ENCODE results near the gene SPON2. TPM values are rescaled to one million over a fixed set of nuclear protein-coding genes. Genes with fewer than 3 reads are reported as not detected.

SPON2 gene
- total RNA-seq, 1 experiment from 2014 or later: 6.6 TPM

GRCh38 chr4:1216076-1216614 lies 43.8 kb upstream of the SPON2 start (continued):
- TF ChIP-seq NFE2L1 (CRISPR knock-in tag; IDR thresholded peaks at IDR 0.05) (no peak), CREM (CRISPR knock-in tag; IDR thresholded peaks at IDR 0.05) (no peak), ZBTB21 (CRISPR knock-in tag; IDR thresholded peaks at IDR 0.05; ENCODE audit: borderline replicate concordance) (no peak), USF1 (CRISPR knock-in tag; IDR thresholded peaks at IDR 0.05) (no peak), ZNF138 (CRISPR knock-in tag; conservative IDR thresholded peaks at IDR 0.05) (no peak), CREB1 (CRISPR knock-in tag; IDR thresholded peaks at IDR 0.05) (no peak), ATF3 (CRISPR knock-in tag; conservative IDR thresholded peaks at IDR 0.05) (no peak), TEAD1 (CRISPR knock-in tag; IDR thresholded peaks at IDR 0.05) (no peak)
- TF ChIP-seq, protein P1, sequence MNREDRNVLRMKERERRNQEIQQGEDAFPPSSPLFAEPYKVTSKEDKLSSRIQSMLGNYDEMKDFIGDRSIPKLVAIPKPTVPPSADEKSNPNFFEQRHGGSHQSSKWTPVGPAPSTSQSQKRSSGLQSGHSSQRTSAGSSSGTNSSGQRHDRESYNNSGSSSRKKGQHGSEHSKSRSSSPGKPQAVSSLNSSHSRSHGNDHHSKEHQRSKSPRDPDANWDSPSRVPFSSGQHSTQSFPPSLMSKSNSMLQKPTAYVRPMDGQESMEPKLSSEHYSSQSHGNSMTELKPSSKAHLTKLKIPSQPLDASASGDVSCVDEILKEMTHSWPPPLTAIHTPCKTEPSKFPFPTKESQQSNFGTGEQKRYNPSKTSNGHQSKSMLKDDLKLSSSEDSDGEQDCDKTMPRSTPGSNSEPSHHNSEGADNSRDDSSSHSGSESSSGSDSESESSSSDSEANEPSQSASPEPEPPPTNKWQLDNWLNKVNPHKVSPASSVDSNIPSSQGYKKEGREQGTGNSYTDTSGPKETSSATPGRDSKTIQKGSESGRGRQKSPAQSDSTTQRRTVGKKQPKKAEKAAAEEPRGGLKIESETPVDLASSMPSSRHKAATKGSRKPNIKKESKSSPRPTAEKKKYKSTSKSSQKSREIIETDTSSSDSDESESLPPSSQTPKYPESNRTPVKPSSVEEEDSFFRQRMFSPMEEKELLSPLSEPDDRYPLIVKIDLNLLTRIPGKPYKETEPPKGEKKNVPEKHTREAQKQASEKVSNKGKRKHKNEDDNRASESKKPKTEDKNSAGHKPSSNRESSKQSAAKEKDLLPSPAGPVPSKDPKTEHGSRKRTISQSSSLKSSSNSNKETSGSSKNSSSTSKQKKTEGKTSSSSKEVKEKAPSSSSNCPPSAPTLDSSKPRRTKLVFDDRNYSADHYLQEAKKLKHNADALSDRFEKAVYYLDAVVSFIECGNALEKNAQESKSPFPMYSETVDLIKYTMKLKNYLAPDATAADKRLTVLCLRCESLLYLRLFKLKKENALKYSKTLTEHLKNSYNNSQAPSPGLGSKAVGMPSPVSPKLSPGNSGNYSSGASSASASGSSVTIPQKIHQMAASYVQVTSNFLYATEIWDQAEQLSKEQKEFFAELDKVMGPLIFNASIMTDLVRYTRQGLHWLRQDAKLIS (CRISPR knock-in tag; IDR thresholded peaks at IDR 0.05; ENCODE audit: borderline replicate concordance): no peak
- TF ChIP-seq, protein P2, sequence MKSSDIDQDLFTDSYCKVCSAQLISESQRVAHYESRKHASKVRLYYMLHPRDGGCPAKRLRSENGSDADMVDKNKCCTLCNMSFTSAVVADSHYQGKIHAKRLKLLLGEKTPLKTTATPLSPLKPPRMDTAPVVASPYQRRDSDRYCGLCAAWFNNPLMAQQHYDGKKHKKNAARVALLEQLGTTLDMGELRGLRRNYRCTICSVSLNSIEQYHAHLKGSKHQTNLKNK (CRISPR knock-in tag; IDR thresholded peaks at IDR 0.05): no peak
- TF ChIP-seq, protein P3, sequence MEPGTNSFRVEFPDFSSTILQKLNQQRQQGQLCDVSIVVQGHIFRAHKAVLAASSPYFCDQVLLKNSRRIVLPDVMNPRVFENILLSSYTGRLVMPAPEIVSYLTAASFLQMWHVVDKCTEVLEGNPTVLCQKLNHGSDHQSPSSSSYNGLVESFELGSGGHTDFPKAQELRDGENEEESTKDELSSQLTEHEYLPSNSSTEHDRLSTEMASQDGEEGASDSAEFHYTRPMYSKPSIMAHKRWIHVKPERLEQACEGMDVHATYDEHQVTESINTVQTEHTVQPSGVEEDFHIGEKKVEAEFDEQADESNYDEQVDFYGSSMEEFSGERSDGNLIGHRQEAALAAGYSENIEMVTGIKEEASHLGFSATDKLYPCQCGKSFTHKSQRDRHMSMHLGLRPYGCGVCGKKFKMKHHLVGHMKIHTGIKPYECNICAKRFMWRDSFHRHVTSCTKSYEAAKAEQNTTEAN (CRISPR knock-in tag; IDR thresholded peaks at IDR 0.05): no peak

GRCh38 chr4:1215141-1216075 lies 43.0 kb upstream of the SPON2 start:
- no peaks in the 10 kb centered on the region for H3K27me3 Mint-ChIP-seq (ENCODE audit: low read depth)
- peaks cover 21% of the 10 kb centered on the region for H3K36me3 Mint-ChIP-seq
- no peak for ATAC-seq
- no peak overlapping the region for H3K4me3 Mint-ChIP-seq
- no peaks in the 10 kb centered on the region for H3K4me1 Mint-ChIP-seq
- ChIA-PET CTCF (no interaction called here), POLR2A (no interaction called here)
- H3K27ac Mint-ChIP-seq: no peak overlapping the region
- no peak for DNase-seq (ENCODE audit: low spot score)
- no peaks in the 10 kb centered on the region for H3K9me3 Mint-ChIP-seq
- no peak for TF ChIP-seq RELA (CRISPR knock-in tag; IDR thresholded peaks at IDR 0.05; ENCODE audit: borderline replicate concordance)
- TF ChIP-seq EMX1 (CRISPR knock-in tag; IDR thresholded peaks at IDR 0.05): no peak
- TF ChIP-seq JUN (CRISPR knock-in tag; IDR thresholded peaks at IDR 0.05): no peak
- TF ChIP-seq, protein P4, sequence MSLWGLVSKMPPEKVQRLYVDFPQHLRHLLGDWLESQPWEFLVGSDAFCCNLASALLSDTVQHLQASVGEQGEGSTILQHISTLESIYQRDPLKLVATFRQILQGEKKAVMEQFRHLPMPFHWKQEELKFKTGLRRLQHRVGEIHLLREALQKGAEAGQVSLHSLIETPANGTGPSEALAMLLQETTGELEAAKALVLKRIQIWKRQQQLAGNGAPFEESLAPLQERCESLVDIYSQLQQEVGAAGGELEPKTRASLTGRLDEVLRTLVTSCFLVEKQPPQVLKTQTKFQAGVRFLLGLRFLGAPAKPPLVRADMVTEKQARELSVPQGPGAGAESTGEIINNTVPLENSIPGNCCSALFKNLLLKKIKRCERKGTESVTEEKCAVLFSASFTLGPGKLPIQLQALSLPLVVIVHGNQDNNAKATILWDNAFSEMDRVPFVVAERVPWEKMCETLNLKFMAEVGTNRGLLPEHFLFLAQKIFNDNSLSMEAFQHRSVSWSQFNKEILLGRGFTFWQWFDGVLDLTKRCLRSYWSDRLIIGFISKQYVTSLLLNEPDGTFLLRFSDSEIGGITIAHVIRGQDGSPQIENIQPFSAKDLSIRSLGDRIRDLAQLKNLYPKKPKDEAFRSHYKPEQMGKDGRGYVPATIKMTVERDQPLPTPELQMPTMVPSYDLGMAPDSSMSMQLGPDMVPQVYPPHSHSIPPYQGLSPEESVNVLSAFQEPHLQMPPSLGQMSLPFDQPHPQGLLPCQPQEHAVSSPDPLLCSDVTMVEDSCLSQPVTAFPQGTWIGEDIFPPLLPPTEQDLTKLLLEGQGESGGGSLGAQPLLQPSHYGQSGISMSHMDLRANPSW (CRISPR knock-in tag; conservative IDR thresholded peaks at IDR 0.05; ENCODE audit: low read depth): no peak
- TF ChIP-seq OVOL2 (CRISPR knock-in tag; IDR thresholded peaks at IDR 0.05; ENCODE audit: borderline replicate concordance): no peak
- TF ChIP-seq CTCF (IDR thresholded peaks at IDR 0.05): no peak
- no peak for TF ChIP-seq ZNF263 (CRISPR knock-in tag; IDR thresholded peaks at IDR 0.05; ENCODE audit: low read depth)
- TF ChIP-seq CBFB (CRISPR knock-in tag; IDR thresholded peaks at IDR 0.05; ENCODE audit: low read depth): no peak
- TF ChIP-seq HMGA2 (CRISPR knock-in tag; IDR thresholded peaks at IDR 0.05): no peak
- no peak for TF ChIP-seq TCF7 (CRISPR knock-in tag; IDR thresholded peaks at IDR 0.05; ENCODE audit: low read depth)
- TF ChIP-seq ZNF138 (CRISPR knock-in tag; conservative IDR thresholded peaks at IDR 0.05): no peak
- no peak for TF ChIP-seq FOXK1 (CRISPR knock-in tag; IDR thresholded peaks at IDR 0.05)
- no peak for TF ChIP-seq SMAD3 (CRISPR knock-in tag; IDR thresholded peaks at IDR 0.05; ENCODE audit: borderline replicate concordance)
